ENCODE results near the gene LAPTM5. TPM values are rescaled to one million over a fixed set of nuclear protein-coding genes. Genes with fewer than 3 reads are reported as not detected.

Gene LAPTM5
- total RNA-seq, 4 donors from 2014 or later, result 8.7 to 21.5 (median 15.6) TPM

DNA sequence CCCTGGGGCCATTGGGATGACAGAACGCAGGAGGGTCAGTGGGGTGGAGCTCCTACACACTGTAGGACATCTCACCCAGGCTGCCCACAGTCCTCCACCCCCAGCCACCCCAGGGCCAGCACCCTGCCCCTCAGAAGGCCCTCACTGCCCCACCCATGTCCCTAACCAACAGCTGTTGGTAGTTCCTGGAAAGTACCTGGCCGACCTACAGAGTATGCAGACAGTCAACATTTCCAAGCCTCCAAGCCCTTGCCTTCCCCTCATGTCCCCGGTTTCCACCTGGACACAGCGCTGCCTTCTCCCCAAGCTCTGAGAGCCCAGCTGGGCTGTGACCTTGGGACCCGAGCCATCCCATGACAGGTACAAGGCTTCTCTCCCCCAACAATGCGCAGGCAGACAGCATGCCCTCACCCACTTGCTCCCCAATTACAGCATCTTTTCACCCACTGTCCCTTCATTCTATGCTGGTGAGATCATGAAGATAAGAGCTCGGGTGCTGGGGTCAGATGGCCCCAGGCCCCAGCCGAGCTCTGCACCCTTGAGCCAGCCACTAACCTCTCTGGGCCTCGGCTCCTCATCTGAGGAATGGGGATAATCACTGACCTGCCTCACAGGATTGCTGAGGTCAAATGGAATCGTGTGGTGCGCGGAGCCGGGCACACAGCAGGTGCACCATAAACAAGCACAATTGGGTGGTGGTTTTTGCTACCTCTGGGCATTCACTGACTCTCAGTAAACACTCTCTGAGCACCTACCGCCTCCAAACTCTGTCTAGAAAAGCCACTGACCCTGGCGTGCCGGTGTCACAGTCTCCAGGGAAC lies 11.2 kb downstream of the LAPTM5 start:
- intact Hi-C loops (cut with DNase I; ENCODE audit: low total_unique reads), result no loop called here
- TF ChIP-seq, protein P1, sequence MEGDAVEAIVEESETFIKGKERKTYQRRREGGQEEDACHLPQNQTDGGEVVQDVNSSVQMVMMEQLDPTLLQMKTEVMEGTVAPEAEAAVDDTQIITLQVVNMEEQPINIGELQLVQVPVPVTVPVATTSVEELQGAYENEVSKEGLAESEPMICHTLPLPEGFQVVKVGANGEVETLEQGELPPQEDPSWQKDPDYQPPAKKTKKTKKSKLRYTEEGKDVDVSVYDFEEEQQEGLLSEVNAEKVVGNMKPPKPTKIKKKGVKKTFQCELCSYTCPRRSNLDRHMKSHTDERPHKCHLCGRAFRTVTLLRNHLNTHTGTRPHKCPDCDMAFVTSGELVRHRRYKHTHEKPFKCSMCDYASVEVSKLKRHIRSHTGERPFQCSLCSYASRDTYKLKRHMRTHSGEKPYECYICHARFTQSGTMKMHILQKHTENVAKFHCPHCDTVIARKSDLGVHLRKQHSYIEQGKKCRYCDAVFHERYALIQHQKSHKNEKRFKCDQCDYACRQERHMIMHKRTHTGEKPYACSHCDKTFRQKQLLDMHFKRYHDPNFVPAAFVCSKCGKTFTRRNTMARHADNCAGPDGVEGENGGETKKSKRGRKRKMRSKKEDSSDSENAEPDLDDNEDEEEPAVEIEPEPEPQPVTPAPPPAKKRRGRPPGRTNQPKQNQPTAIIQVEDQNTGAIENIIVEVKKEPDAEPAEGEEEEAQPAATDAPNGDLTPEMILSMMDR (IDR thresholded peaks at IDR 0.05), result no peak
- no peak for TF ChIP-seq POLR2A (IDR thresholded peaks at IDR 0.05)
- no peak overlapping the region for H3K4me3 ChIP-seq (ENCODE audit: low read depth, poor library complexity, severe bottlenecking)
- no peak for DNase-seq (ENCODE audit: low spot score in 2 of 2)
- 78 to 79% methylated on average over 16 of the region's 16 CpGs for WGBS, 2 donors

DNA sequence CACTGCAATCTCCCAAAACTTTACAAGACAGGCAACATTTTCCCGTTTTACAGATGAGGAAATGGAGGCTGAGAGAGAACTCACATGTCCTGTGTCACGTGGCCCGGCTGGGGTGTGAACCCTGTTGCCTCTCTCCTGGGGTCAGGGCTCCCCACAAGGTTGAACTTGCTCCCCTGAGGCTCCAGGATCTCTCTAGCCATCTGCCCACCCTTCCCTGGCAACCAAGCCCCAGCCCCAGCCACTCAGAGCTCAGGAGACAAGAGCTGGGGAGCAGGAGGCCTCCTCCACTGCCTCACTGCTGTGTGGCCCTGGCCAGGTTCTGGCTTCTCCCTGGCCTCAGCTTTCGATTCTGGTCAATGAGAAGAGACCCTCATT lies 11.8 kb downstream of the LAPTM5 start:
- intact Hi-C loops (cut with DNase I; ENCODE audit: low total_unique reads), result no loop called here
- 60 to 64% methylated on average over 4 of the region's 4 CpGs for WGBS, 2 donors
- TF ChIP-seq, protein P1 (IDR thresholded peaks at IDR 0.05), result no peak
- no peak for TF ChIP-seq POLR2A (IDR thresholded peaks at IDR 0.05)
- DNase-seq (ENCODE audit: low spot score in 2 of 2), result no peak
- H3K4me3 ChIP-seq (ENCODE audit: low read depth, poor library complexity, severe bottlenecking), result no peak overlapping the region

DNA sequence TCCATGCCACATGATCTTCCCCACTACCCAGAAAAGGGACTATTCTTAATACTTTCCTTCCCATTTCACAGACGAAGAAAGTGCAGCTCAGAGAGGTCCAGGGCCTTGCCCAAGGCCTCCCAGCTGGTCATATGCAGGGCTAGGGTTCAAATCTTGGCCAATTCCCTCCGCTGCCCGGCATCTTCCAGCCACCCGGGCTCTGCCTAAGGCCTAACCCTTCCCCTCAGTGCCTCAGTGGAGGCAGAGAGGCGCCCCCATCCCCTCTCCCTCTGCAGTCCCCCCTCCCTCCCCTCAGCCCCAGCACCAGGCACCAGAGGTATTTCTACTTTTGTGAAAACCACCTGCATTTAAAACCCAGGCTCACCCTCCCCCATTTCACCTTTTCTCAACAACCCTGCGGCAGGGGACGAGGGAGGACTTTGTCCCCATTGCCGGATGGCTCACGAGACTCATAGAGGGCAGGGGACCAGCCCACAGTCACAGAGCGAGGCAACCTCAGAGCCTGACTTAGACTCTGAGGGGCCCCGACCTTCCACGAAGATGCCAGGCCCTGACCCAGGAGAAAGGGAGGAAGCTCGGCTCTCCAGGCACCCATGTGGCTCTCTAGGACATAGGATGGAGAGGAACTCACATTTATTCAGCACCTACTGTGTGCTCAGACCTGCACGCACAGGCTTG lies 12.3 kb downstream of the LAPTM5 start:
- intact Hi-C loops (cut with DNase I; ENCODE audit: low total_unique reads), result no loop called here
- WGBS, 2 donors, result 77 to 81% methylated on average over 14 of the region's 14 CpGs
- TF ChIP-seq, protein P1 (IDR thresholded peaks at IDR 0.05), result no peak
- TF ChIP-seq POLR2A (IDR thresholded peaks at IDR 0.05), result no peak
- no peak overlapping the region for H3K4me3 ChIP-seq (ENCODE audit: low read depth, poor library complexity, severe bottlenecking)
- DNase-seq (ENCODE audit: low spot score in 2 of 2), result no peak

DNA sequence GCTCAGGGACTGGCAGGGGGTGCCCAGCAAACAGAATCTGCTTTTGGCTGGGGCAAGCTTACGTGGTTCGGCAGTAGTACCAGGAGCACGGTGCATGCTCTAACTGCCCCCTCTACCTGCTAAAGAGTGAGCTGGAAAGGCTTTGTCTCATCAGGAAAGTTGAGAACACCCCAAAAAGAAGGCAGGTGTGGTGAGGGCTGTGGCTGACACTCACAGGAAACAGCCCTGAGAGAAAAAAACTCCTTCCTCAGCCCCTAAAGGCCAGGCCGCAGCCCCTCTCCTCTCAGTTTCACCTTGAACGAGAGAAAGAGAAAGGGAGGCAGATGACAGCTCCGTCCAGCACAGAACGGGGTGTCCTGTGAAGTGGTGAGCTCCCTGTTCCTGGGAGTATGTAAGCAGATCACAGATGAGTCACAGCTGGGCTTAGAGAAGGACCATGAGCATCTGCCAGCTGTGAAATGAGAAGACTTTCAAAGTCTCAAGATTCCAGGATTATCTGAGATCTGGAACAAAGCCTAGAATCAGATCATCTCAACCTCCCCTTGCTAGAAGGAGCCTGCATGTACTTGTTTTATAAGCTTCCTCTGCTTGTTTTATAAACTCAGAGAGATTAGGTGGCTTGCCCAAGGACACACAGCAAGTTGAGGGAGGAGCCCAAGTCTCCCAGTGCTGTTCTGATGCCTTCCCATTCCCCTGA lies 13.4 kb downstream of the LAPTM5 start:
- intact Hi-C loops (cut with DNase I; ENCODE audit: low total_unique reads), result no loop called here
- WGBS, 2 donors, result 72 to 88% methylated on average over 7 of the region's 7 CpGs
- no peak overlapping the region for H3K4me3 ChIP-seq (ENCODE audit: low read depth, poor library complexity, severe bottlenecking)
- no peak for DNase-seq (ENCODE audit: low spot score in 2 of 2)
- TF ChIP-seq, protein P1 (IDR thresholded peaks at IDR 0.05), result no peak
- no peak for TF ChIP-seq POLR2A (IDR thresholded peaks at IDR 0.05)

DNA sequence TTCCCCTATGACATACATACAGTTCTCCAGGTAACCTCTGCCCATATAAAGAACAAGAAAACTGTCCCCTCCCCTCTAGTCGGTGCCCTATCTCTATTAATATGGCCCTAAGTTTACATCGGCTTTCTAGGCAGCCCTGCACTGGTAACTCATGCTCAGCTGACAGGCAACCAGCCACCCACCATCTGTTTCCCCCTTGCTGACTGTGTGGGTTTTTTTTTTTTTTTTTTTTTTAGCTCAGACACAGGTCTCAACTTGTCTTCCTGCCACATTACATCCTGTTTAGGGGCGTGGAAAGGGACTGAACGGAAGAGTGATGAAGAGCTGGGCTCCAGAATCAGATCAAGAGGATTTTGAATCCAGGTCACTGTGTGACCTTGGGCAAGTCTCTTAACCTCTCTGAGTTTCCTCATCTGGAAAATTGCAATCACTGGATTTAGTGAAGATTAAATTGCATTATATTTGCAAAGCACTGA lies 14.0 kb downstream of the LAPTM5 start:
- no peak overlapping the region for H3K4me3 ChIP-seq (ENCODE audit: low read depth, poor library complexity, severe bottlenecking)
- WGBS, 2 donors, result 37 to 43% methylated on average over 4 of the region's 4 CpGs
- no peak for TF ChIP-seq POLR2A (IDR thresholded peaks at IDR 0.05)
- TF ChIP-seq, protein P1 (IDR thresholded peaks at IDR 0.05), result no peak
- DNase-seq (ENCODE audit: low spot score in 2 of 2), result no peak
- intact Hi-C loops (cut with DNase I; ENCODE audit: low total_unique reads), result no loop called here
